UCSD-AML1 (cell line): ENCODE results near the gene GBP2.
"Not testable (repeated sequence)": the region's sequence is repeated elsewhere in the genome, so short reads cannot be mapped to it uniquely, and the experiment has no call there.

ENCODE experiments used
- DNase-seq: peaks from one replicate; lab custom pipeline; 2025; ENCODE audit not compliant: unreplicated experiment; lab: John Stamatoyannopoulos, UW

The GBP2 gene

DNA sequence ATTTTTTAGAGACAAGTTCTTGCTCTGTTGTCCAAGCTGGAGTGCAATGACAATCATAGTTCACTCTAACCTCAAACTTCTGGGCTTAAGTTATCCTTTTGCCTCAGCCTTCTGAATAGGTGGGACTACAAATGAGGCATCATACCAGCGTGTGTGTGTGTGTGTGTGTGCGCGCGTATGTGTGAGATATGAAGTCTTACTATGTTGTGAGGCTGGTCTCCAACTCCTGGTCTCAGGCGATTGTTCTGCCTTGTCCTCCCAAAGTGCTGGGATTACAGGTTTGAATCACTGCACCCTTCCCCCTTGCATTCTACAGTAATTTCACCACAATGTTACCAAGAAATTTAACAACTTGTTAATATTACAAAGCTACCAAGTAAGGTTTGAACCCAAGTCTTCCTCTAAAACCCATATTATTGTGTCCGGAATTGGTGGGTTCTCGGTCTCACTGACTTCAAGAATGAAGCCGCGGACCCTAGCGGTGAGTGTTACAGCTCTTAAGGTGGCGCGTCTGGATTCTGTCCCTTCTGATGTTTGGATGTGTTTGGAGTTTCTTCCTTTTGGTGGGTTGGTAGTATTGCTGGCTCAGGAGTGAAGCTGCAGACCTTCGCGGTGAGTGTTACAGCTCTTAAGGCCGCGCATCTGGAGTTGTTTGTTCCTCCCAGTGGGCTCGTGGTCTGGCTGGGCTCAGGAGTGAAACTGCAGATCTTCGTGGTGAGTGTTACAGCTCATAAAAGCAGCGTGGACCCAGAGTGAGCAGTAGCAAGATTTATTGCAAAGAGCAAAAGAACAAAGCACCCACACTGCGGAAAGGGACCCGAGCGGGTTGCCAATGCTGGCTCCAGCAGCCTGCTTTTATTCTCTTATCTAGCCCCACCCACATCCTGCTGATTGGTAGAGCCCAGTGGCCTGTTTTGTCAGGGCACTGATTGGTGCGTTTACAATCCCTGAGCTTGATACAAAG, 970 bp upstream of the GBP2 start:
- DNase-seq = peak; percentile 22

DNA sequence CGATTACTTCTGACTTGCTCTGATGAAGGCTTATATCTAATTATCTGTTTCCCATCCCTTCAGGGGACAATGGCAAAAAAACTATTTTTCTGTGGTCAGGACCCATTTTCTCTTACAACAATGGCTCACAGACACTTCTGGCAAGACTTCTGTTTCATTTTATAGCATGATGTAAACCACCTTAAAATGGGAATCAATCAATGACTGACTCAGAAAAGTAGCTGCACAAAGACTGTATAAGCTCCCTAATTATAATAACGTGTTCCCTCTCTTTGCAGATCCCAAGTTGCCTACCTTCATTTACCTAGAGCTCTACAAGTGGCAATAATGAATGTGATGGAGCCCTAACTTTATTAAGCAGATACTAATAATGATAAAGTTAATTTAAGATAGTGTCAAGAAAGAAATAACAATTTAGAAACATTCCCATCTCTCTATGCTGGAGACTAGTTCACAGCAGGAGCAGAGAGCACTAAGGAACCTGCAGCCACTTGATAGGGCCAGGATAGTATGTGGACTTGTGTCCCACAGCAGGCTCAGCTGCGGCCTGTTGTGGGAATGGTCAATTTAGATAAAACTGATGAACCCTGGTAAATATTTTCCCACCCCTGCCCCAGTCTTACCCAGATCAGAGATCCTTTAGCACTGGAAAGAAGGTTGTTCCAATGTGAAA, 538 bp downstream of the GBP2 start:
- no peak for DNase-seq

DNA sequence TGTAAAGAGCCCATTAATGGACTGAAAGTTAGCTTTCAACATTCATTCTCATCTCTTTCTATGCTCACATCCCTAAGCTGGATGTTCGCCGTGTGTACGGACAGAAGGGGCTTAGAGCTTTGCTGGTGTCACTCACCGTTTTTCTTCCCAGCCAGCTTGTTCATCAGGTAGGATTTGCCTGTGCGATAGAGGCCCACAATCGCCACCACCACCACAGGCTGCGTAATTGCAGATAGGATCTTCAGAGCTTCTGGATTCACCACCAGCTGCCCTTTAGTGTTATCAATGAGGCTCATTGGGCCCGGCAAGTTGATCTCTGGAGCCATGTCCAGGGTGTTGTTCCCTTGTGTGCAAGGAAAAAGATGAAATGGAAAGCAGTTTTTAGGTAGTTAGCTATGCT, 4.3 kb downstream of the GBP2 start:
- DNase-seq = no peak

DNA sequence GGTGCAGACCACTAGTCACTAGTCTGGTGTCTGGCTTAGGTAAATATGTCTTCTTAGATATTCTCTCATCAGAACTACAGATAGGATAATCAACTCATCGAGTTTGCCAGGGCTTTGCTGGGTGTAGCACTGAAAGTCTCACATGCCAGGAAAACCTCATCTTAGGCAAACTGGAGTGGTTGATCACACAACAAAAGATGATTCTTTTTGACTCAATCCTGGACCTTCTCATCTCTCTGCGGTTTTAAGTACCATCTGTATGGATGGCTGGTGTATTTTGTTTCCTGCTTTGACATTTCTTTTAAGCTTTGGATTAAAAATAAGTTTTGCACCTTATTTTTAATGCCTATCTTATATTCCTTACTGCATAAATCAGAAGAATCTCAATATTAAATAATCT, 11.3 kb downstream of the GBP2 start:
- DNase-seq = no peak

GRCh38 chr1:89112871-89113613, 12.9 kb downstream of the GBP2 start:
- no peak for DNase-seq

DNA sequence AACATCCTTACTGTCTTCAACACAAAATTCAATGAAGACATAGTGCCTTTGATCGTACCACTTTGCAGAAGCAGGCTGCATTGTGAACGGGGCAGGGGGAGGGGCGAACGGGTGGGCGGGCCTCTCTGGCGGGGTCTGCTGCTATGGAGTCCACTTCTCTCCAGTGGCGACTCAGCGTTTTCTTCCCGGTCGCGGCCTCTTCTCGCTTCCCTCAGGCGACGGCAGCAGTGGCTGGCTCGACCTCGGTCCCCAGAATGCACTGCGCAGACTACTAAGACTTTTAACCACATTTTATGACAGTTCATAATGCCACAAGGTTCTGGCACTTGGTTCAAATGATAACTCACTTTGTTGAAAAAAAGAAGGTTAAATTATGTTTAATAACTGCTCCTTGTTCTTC, 21.2 kb downstream of the GBP2 start:
- no peak for DNase-seq

- DNase-seq = no peak
Observed at GRCh38 chr1:89104147-89104546, 21.8 kb downstream of the GBP2 start.

- no peak for DNase-seq
Observed at GRCh38 chr1:89102021-89102420, 23.9 kb downstream of the GBP2 start.

- DNase-seq = no peak
Observed at GRCh38 chr1:89100412-89100811, 25.5 kb downstream of the GBP2 start.

- no peak for DNase-seq
Observed at GRCh38 chr1:89098857-89099256, 27.1 kb downstream of the GBP2 start.

GRCh38 chr1:89095737-89096136, 30.2 kb downstream of the GBP2 start:
- no peak for DNase-seq

DNA sequence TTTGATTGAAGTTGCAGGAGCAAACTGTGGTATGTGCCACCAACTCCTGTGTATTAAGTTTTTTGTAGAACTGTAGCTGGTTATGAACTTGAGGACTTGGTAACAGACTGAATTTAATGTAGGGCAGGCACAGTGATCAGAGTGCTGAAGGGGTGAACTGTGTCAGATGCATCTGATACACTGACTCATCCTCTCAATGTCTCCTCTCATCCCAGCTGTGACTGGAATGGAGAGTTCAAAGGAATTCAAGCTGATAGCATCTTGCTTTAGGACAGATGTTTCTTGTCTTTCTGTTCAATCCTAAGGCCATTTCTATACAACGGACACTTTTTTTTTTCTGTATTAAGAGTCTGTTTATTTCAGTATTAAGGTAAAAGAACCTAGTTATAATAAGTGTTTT, 36.0 kb downstream of the GBP2 start:
- no peak for DNase-seq

DNA sequence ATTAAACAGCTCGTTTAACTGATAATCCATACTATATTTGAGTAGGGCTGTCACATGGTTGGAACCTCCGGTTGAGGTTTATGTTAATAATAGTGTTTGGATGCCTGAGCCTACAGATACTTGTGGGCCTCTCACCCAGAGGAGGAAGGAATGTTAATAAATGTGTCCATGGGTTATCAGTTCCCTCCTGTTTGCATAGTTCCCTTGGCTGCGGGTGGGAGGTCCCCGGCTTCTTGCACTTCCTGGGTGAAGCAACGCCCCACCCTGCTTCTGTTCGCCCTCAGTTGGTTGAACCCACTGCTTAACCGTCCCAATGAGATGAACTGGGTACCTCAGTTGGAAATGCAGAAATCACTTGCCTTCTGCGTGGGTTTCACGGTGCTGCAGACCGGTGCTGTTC, 37.3 kb downstream of the GBP2 start:
- no peak for DNase-seq

DNA sequence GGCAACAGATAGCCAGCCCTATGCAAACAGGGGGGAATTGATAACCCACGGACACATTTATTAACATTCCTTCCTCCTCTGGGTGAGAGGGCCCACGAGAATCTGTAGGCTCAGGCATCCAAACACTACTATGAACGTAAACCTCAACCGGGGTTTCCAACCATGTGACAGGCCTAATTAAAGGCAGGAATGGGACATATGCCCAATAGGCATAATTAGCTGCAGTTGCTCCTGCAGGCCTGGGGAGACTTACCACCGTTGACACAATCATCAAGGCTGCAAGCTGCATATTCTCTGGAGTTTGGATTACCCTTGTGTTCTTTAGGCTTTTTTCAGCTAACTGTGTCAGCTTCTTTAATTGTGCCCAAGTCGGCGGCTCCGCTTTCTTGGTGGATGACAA, 38.7 kb downstream of the GBP2 start:
- DNase-seq = no peak

GRCh38 chr1:89085781-89086180, 40.1 kb downstream of the GBP2 start:
- DNase-seq = no peak

GRCh38 chr1:89081005-89081404, 44.9 kb downstream of the GBP2 start:
- DNase-seq = no peak

DNA sequence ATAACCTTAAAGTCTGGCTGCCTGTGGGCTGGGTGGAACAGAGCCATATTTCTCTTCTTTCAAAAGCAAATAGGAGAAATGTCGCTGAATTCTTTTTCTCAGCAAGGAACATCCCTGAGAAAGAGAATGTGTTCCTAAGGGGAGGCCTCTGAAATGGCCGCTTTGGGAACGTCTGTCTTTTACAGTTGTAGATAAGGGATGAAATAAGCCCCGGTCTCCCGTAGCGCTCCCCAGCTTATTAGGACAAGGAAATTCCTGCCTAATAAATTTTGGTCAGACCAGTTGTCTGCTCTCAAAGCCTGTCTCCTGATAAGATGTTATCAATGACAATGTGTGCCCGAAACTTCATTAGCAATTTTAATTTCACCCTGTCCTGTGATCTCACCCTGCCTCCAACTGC, 45.8 kb downstream of the GBP2 start:
- DNase-seq = not testable (repeated sequence)

- not testable (repeated sequence) for DNase-seq
Observed at GRCh38 chr1:89072466-89073065, 53.3 kb downstream of the GBP2 start.

- DNase-seq = no peak
Observed at GRCh38 chr1:89070509-89070908, 55.4 kb downstream of the GBP2 start.

- DNase-seq = no peak
Observed at GRCh38 chr1:89069951-89070350, 56.0 kb downstream of the GBP2 start.

DNA sequence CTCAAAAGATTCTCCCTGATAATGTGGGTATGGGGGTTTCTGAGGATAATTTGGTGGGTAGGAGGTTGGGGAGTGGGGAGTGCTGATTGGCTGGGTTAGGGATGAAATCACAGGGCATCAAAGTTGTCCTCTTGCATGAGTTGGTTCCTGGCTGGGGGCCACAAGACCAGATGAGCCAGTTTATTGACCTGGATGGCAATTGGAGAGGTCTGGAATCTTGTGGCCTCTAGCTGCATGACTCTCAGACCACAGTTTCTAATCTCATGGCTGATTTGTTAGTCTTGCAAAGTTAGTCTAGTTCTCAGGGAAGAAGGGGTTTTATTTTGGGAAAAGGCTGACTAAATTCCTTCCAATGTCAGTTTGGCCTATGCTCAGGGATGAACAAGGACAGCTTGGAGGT, 57.6 kb downstream of the GBP2 start:
- DNase-seq = no peak
